HG03378 (cell line): ENCODE data around the gene SPOCK1.
A peak's percentile ranks its signal among the peaks of the same experiment; 100 is the strongest.

Experiments
- ATAC-seq: cut with Tn5 transposase; IDR thresholded peaks from one replicate; pipeline ENCODE4 v1.9.1; 2021; ENCODE audit warnings: mild to moderate bottlenecking, moderate library complexity; ENCODE audit not compliant: unreplicated experiment

Gene SPOCK1

GRCh38 chr5:137174196-137174595 is 324.9 kb downstream of the SPOCK1 start:
- ATAC-seq, result no peak

GRCh38 chr5:137172258-137172657 is 326.9 kb downstream of the SPOCK1 start:
- ATAC-seq, result no peak

GRCh38 chr5:137167187-137167586 is 331.9 kb downstream of the SPOCK1 start:
- ATAC-seq, result no peak

- no peak for ATAC-seq
Observed at GRCh38 chr5:137164961-137165360, 334.2 kb downstream of the SPOCK1 start.

GRCh38 chr5:137164536-137164935 is 334.6 kb downstream of the SPOCK1 start:
- no peak for ATAC-seq

- no peak for ATAC-seq
Observed at GRCh38 chr5:137158691-137159090, 340.4 kb downstream of the SPOCK1 start.

GRCh38 chr5:137156180-137156579 is 342.9 kb downstream of the SPOCK1 start:
- no peak for ATAC-seq

- no peak for ATAC-seq
Observed at GRCh38 chr5:137155261-137156000, 343.7 kb downstream of the SPOCK1 start.

GRCh38 chr5:137152616-137153015 is 346.5 kb downstream of the SPOCK1 start:
- ATAC-seq, result no peak

- ATAC-seq, result no peak
Observed at GRCh38 chr5:137148655-137149054, 350.5 kb downstream of the SPOCK1 start.

GRCh38 chr5:137148159-137148558 is 351.0 kb downstream of the SPOCK1 start:
- ATAC-seq, result no peak

- ATAC-seq, result no peak
Observed at GRCh38 chr5:137147346-137147745, 351.8 kb downstream of the SPOCK1 start.

- ATAC-seq, result no peak
Observed at GRCh38 chr5:137146402-137146890, 352.7 kb downstream of the SPOCK1 start.

- no peak for ATAC-seq
Observed at GRCh38 chr5:137145721-137146120, 353.4 kb downstream of the SPOCK1 start.

- ATAC-seq, result no peak
Observed at GRCh38 chr5:137144656-137145055, 354.5 kb downstream of the SPOCK1 start.

- peak; percentile 80 for ATAC-seq
Observed at GRCh38 chr5:137142764-137143605, 356.1 kb downstream of the SPOCK1 start.

GRCh38 chr5:137142346-137142745 is 356.8 kb downstream of the SPOCK1 start:
- peak; percentile 43 for ATAC-seq

GRCh38 chr5:137141779-137142178 is 357.3 kb downstream of the SPOCK1 start:
- ATAC-seq, result no peak

GRCh38 chr5:137136991-137137632 is 362.0 kb downstream of the SPOCK1 start:
- ATAC-seq, result no peak

GRCh38 chr5:137134920-137135532 is 364.1 kb downstream of the SPOCK1 start:
- ATAC-seq, result no peak
